Measurements from ENCODE around the gene NT5E. TPM values are rescaled to one million over a fixed set of nuclear protein-coding genes. Genes with fewer than 3 reads are reported as not detected.

The NT5E gene
- total RNA-seq: 10 to 100 TPM; 10.1 to 26.5 (median 11.4) TPM

GRCh38 chr6:85449818-85450759 lies at the start of gene NT5E:
Gene NT5E (plus strand): TSS chr6:85450083. CDS start chr6:85450140, 57 bp downstream.
- intact Hi-C loops (cut with DNase I; ENCODE audit: low total_unique reads): no loop called here
- H3K9me3 ChIP-seq: no peaks in the 10 kb centered on the region
- no peaks in the 10 kb centered on the region for H3K36me3 ChIP-seq
- TF ChIP-seq POLR2AphosphoS5 (IDR thresholded peaks at IDR 0.05) (peak in 1 of 3 donors; percentile 17), POLR2A (IDR thresholded peaks at IDR 0.05) (no peak)
- TF ChIP-seq, protein P1, sequence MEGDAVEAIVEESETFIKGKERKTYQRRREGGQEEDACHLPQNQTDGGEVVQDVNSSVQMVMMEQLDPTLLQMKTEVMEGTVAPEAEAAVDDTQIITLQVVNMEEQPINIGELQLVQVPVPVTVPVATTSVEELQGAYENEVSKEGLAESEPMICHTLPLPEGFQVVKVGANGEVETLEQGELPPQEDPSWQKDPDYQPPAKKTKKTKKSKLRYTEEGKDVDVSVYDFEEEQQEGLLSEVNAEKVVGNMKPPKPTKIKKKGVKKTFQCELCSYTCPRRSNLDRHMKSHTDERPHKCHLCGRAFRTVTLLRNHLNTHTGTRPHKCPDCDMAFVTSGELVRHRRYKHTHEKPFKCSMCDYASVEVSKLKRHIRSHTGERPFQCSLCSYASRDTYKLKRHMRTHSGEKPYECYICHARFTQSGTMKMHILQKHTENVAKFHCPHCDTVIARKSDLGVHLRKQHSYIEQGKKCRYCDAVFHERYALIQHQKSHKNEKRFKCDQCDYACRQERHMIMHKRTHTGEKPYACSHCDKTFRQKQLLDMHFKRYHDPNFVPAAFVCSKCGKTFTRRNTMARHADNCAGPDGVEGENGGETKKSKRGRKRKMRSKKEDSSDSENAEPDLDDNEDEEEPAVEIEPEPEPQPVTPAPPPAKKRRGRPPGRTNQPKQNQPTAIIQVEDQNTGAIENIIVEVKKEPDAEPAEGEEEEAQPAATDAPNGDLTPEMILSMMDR (IDR thresholded peaks at IDR 0.05): no peak
- H3K4me1 ChIP-seq: no peaks in the 10 kb centered on the region
- peaks cover 0 to 16% of the 10 kb centered on the region in 2 donors for H3K27me3 ChIP-seq
- peak within 1 kb of the TSS; percentile 67 to 87 (median 82) for H3K4me3 ChIP-seq
- peak within 1 kb of the TSS; percentile 76 to 90 for H3K27ac ChIP-seq
- DNase-seq (ENCODE audit: low spot score in 2 of 2): peak in 1 of 2 donors; percentile 54

- Histone ChIP-seq H3K9me3 (peaks cover 0 to 6% of the 10 kb centered on the region in 2 donors), H3K4me3 (no peak overlapping the region), H3K4me1 (no peaks in the 10 kb centered on the region), H3K27ac (no peak overlapping the region), H3K36me3 (no peaks in the 10 kb centered on the region), H3K27me3 (no peaks in the 10 kb centered on the region)
- TF ChIP-seq POLR2AphosphoS5 (IDR thresholded peaks at IDR 0.05): no peak
- TF ChIP-seq POLR2A (IDR thresholded peaks at IDR 0.05): no peak
- TF ChIP-seq, protein P1 (IDR thresholded peaks at IDR 0.05): no peak
- intact Hi-C loops (cut with DNase I; ENCODE audit: low total_unique reads): no loop called here
- DNase-seq (ENCODE audit: low spot score in 2 of 2): no peak
Observed at GRCh38 chr6:85400331-85400730, 49.6 kb upstream of the NT5E start.

DNA sequence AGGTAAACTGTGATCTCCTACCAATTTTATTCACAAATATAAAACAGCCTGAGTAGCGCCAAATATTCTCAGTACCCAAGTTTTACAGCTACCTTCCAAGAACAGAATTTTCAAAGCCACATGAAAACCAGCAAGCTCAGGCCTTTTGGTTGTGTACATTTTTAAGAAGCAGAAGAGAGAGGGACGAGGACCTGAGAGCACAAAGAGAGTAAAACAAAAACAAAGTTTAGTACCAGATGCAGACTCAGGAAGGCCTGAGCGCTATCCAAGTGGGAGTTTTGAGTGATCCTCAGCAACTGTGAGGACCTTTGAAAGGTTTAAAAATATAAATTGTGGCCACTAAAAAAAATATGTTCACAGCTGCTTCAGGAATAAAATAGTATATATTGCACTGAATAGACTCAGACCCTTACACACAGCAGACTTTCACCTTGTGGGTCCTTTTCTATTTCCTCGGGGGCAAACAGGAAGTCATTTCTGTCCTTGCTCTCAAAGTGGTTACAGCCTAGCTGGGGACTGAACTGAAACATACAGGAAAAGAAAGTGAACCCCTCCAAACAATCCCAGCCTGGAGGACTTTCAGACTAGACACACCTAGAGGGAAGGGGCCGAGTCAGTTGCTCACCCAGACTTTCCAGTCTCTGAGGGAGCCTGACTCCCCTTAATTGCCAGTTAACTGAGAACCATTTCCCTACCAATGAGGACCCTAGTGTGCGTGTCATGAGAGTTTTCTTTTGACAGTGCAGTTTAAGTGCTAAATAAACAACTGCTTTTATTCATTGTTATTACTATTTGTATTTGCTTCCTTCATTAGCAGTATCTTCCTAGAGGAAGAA lies 48.5 kb upstream of the NT5E start:
- no peak for DNase-seq (ENCODE audit: low spot score in 2 of 2)
- Histone ChIP-seq H3K36me3 (no peaks in the 10 kb centered on the region), H3K27me3 (no peaks in the 10 kb centered on the region), H3K4me1 (no peaks in the 10 kb centered on the region), H3K27ac (no peak overlapping the region), H3K4me3 (no peak overlapping the region), H3K9me3 (peaks cover 0 to 6% of the 10 kb centered on the region in 2 donors)
- intact Hi-C loops (cut with DNase I; ENCODE audit: low total_unique reads): no loop called here
- TF ChIP-seq POLR2AphosphoS5 (IDR thresholded peaks at IDR 0.05): no peak
- no peak for TF ChIP-seq POLR2A (IDR thresholded peaks at IDR 0.05)
- TF ChIP-seq, protein P1 (IDR thresholded peaks at IDR 0.05): no peak

DNA sequence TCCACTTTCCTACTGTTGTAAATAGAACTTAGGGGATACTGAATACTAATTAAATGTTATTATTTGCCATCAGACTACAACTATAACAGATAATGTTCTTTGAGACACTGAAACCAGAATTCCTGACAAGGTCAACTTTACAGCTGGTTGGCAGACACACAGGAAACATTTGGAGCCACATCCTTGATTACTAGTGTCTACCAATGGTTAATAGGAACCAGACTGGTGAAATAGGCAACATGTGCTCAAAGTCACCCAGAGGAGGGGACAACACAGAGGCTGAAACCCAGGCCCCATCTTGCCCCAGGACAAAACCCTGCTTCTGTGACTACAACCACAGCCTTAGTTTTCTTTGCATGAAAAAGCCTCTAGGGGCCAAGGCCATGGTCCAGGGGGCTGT lies 47.8 kb upstream of the NT5E start:
- intact Hi-C loops (cut with DNase I; ENCODE audit: low total_unique reads): no loop called here

More for the DNA sequence above, 47.8 kb upstream of the NT5E start:
- DNase-seq (ENCODE audit: low spot score in 2 of 2): no peak
- Histone ChIP-seq H3K27me3 (no peaks in the 10 kb centered on the region), H3K4me1 (no peaks in the 10 kb centered on the region), H3K4me3 (no peak overlapping the region), H3K36me3 (no peaks in the 10 kb centered on the region), H3K27ac (no peak overlapping the region), H3K9me3 (peaks cover 0 to 6% of the 10 kb centered on the region in 2 donors)
- TF ChIP-seq, protein P1 (IDR thresholded peaks at IDR 0.05): no peak
- TF ChIP-seq POLR2AphosphoS5 (IDR thresholded peaks at IDR 0.05) (no peak), POLR2A (IDR thresholded peaks at IDR 0.05) (no peak)
